Measurements from ENCODE around the gene SPATA9. TPM values are rescaled to one million over a fixed set of nuclear protein-coding genes. Genes with fewer than 3 reads are reported as not detected.

The SPATA9 gene
- total RNA-seq, 1 experiment from 2014 or later, result not detected

DNA sequence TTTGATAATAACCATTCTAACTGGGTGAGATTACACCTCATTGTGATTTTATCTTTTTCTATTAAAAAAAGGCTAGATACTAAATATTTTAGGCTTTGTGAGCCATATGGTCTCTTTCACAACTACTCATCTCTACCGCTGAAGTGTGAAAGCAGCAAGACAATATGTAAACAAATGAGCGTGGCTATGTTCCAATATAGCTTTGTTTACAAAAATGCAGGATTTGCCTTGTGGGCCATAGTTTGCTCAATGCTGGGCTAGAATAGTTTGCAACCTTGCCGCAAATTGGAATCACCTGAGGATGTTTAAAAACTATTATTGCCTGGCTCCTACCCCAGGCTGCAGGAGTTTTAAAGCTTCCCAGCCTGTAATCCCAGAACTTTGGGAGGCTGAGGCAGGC, 73.1 kb downstream of the SPATA9 start:
- H3K4me2 ChIP-seq (ENCODE audit: low read length), result no peak overlapping the region
- no peaks in the 10 kb centered on the region for H3K9me2 ChIP-seq (ENCODE audit: insufficient read depth)
- no peak overlapping the region for H3K27ac ChIP-seq (ENCODE audit: low read depth, low read length)
- H3K27me3 ChIP-seq (ENCODE audit: insufficient read depth, low read length), result no peaks in the 10 kb centered on the region
- ATAC-seq, result no peak
- ChIA-PET CTCF (no interaction called here), POLR2A (no interaction called here), RAD21 (ENCODE audit: low non-redundant PET in 1 of 2, low total read pairs in 2 of 2, uncharacterized antibody in 2 of 2, unreplicated experiment in 2 of 2) (no interaction called here)
- DNase-seq (ENCODE audit: low read depth, low spot score), result no peak
- H3K9me3 ChIP-seq (ENCODE audit: control insufficient read depth in 1 of 2, insufficient read depth in 1 of 2, low read depth in 1 of 2, low read length in 2 of 2), result peaks cover 0 to 4% of the 10 kb centered on the region in 2 experiments; a peak in 1 of 4 replicates
- intact Hi-C loops (cut with micrococcal nuclease), result no loop called here
- H3K9ac ChIP-seq (ENCODE audit: low read length), result no peak overlapping the region
- no peaks in the 10 kb centered on the region for H3K79me2 ChIP-seq (ENCODE audit: insufficient read depth, low read length)
- no peak overlapping the region for H2AFZ ChIP-seq (ENCODE audit: low read depth, low read length, poor library complexity, severe bottlenecking)
- BruUV-seq (replicated peaks), result no TSS peak
- TF ChIP-seq, protein P1, sequence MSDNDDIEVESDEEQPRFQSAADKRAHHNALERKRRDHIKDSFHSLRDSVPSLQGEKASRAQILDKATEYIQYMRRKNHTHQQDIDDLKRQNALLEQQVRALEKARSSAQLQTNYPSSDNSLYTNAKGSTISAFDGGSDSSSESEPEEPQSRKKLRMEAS (IDR thresholded peaks at IDR 0.05), result no peak
- TF ChIP-seq ZFX (IDR thresholded peaks at IDR 0.05) (no peak), CBX3 (IDR thresholded peaks at IDR 0.05; ENCODE audit: low read depth) (no peak), SRF (IDR thresholded peaks at IDR 0.05; ENCODE audit: low read depth) (no peak)
- TF ChIP-seq, protein P2, sequence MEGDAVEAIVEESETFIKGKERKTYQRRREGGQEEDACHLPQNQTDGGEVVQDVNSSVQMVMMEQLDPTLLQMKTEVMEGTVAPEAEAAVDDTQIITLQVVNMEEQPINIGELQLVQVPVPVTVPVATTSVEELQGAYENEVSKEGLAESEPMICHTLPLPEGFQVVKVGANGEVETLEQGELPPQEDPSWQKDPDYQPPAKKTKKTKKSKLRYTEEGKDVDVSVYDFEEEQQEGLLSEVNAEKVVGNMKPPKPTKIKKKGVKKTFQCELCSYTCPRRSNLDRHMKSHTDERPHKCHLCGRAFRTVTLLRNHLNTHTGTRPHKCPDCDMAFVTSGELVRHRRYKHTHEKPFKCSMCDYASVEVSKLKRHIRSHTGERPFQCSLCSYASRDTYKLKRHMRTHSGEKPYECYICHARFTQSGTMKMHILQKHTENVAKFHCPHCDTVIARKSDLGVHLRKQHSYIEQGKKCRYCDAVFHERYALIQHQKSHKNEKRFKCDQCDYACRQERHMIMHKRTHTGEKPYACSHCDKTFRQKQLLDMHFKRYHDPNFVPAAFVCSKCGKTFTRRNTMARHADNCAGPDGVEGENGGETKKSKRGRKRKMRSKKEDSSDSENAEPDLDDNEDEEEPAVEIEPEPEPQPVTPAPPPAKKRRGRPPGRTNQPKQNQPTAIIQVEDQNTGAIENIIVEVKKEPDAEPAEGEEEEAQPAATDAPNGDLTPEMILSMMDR (IDR thresholded peaks at IDR 0.05 in 2 of 3, conservative IDR thresholded peaks at IDR 0.05 in 1 of 3; ENCODE audit: borderline replicate concordance in 1 of 3, insufficient read depth in 1 of 3, low read depth in 2 of 3, low read length in 2 of 3), result no peak
- no peaks in the 10 kb centered on the region for H4K20me1 ChIP-seq (ENCODE audit: insufficient read depth)
- H3K36me3 ChIP-seq (ENCODE audit: control insufficient read depth in 1 of 2, insufficient read depth in 2 of 2, low read length in 2 of 2), result no peaks in the 10 kb centered on the region
- no peaks in the 10 kb centered on the region for H3K4me1 ChIP-seq (ENCODE audit: control insufficient read depth in 1 of 2, insufficient read depth in 2 of 2, low read length in 2 of 2)
- no peak overlapping the region for H3K4me3 ChIP-seq (replicated peaks in 1 of 2; ENCODE audit: low read depth in 1 of 2, low read length in 2 of 2)

Other genes with a start within 250 kb of the SPATA9 start
- gene SKIC3, start 128.0 kb downstream of the SPATA9 start, total RNA-seq (2021; ENCODE audit: unreplicated experiment), result 35.1 TPM
- gene ARSK, start 127.9 kb downstream of the SPATA9 start, total RNA-seq (2021; ENCODE audit: unreplicated experiment), result 4.6 TPM
- gene GPR150, start 62.9 kb downstream of the SPATA9 start, total RNA-seq (2021; ENCODE audit: unreplicated experiment), result not detected
- gene RFESD, start 36.2 kb downstream of the SPATA9 start, total RNA-seq (2021; ENCODE audit: unreplicated experiment), result 4.1 TPM
- 84.3 TPM for gene RHOBTB3, start 48.3 kb upstream of the SPATA9 start, total RNA-seq (2021; ENCODE audit: unreplicated experiment)
- gene GLRX, start 139.7 kb upstream of the SPATA9 start, total RNA-seq (2021; ENCODE audit: unreplicated experiment), result 29.3 TPM

Measured in HCT116 (cell line).